IMR-90 (cell line): Measurements from ENCODE around the gene LRRC42.

Experiments used
- CEBPB ChIP-seq: IDR thresholded peaks from 2 replicates; pipeline ENCODE4 v1.6.1; 2012; ENCODE audit warnings: low read depth, low read length, improper control_type of control experiment
- CHD1 ChIP-seq: IDR thresholded peaks from 2 replicates; pipeline ENCODE4 v1.6.1; 2012; ENCODE audit warnings: low read depth, low read length, improper control_type of control experiment
- MXI1 ChIP-seq: IDR thresholded peaks from 2 replicates; pipeline ENCODE4 v1.6.1; 2012; ENCODE audit warnings: low read depth, mild to moderate bottlenecking, low read length, moderate library complexity, borderline replicate concordance
- POLR2A ChIP-seq: IDR thresholded peaks from 2 replicates; pipeline ENCODE4 v1.6.1; 2012; ENCODE audit warnings: mild to moderate bottlenecking, low read depth, low read length
- USF2 ChIP-seq: fragments of 150-350 bp; IDR thresholded peaks from 2 replicates; pipeline ENCODE4 v1.6.1; 2017; ENCODE audit warnings: mild to moderate bottlenecking, antibody characterized with exemption, low read length, low read depth
- TF ChIP-seq, protein P1 (sequence below): conservative IDR thresholded peaks from 2 replicates; pipeline ENCODE4 v1.5.1; 2012; ENCODE audit warnings: mild to moderate bottlenecking, low read depth, low read length, improper control_type of control experiment

- TF ChIP-seq MXI1: no peak
- TF ChIP-seq, protein P1, sequence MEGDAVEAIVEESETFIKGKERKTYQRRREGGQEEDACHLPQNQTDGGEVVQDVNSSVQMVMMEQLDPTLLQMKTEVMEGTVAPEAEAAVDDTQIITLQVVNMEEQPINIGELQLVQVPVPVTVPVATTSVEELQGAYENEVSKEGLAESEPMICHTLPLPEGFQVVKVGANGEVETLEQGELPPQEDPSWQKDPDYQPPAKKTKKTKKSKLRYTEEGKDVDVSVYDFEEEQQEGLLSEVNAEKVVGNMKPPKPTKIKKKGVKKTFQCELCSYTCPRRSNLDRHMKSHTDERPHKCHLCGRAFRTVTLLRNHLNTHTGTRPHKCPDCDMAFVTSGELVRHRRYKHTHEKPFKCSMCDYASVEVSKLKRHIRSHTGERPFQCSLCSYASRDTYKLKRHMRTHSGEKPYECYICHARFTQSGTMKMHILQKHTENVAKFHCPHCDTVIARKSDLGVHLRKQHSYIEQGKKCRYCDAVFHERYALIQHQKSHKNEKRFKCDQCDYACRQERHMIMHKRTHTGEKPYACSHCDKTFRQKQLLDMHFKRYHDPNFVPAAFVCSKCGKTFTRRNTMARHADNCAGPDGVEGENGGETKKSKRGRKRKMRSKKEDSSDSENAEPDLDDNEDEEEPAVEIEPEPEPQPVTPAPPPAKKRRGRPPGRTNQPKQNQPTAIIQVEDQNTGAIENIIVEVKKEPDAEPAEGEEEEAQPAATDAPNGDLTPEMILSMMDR: no peak
- no peak for TF ChIP-seq CEBPB
- no peak for TF ChIP-seq CHD1
- no peak for TF ChIP-seq USF2
- no peak for TF ChIP-seq POLR2A
These were observed 64.4 kb downstream of the LRRC42 start for GRCh38 chr1:54010415-54011117.
